ENCODE data around the gene KRABD2.
"Not testable (repeated sequence)": the region's sequence is repeated elsewhere in the genome, so short reads cannot be mapped to it uniquely, and the experiment has no call there.

Gene KRABD2

GRCh38 chr17:8397636-8398035, 21.1 kb upstream of the KRABD2 start, which contains the start of gene RNF222:
TSS of gene RNF222 (minus strand) at chr17:8397827. CDS start at chr17:8393461, 4,366 bp downstream.
- no peak for DNase-seq
- H3K27ac ChIP-seq, result no peak within 1 kb of the TSS
- WGBS, 3 donors, result 55 to 71% (median 60%) methylated on average over 13 of the region's 13 CpGs
- H3K4me1 ChIP-seq (ENCODE audit: insufficient read depth), result no peaks in the 10 kb centered on the region
- no peak within 1 kb of the TSS for H3K4me3 ChIP-seq
- no peaks in the 10 kb centered on the region for H3K36me3 ChIP-seq
- no peaks in the 10 kb centered on the region for H3K9me3 ChIP-seq
- no peak for TF ChIP-seq EP300 (IDR thresholded peaks at IDR 0.05)
- no peak for TF ChIP-seq CTCF (IDR thresholded peaks at IDR 0.05)
- no peak for TF ChIP-seq POLR2A (IDR thresholded peaks at IDR 0.05)
- no peaks in the 10 kb centered on the region for H3K27me3 ChIP-seq
- intact Hi-C loops (cut with DNase I), result no loop called here

GRCh38 chr17:8394497-8394896, 18.0 kb upstream of the KRABD2 start:
- H3K4me3 ChIP-seq; H3K27ac ChIP-seq; H3K27me3 ChIP-seq; H3K36me3 ChIP-seq; intact Hi-C loops (cut with DNase I); H3K4me1 ChIP-seq (ENCODE audit: insufficient read depth); DNase-seq; H3K9me3 ChIP-seq: not testable (repeated sequence)
- 72 to 78% (median 77%) methylated on average over 9 of the region's 9 CpGs for WGBS, 3 donors

- H3K27me3 ChIP-seq, result no peaks in the 10 kb centered on the region
- intact Hi-C loops (cut with DNase I), result no loop called here
- no peak for DNase-seq
- 53 to 55% (median 54%) methylated on average over 8 of the region's 8 CpGs for WGBS, 3 donors
- TF ChIP-seq CTCF (IDR thresholded peaks at IDR 0.05) (no peak), POLR2A (IDR thresholded peaks at IDR 0.05) (no peak), EP300 (IDR thresholded peaks at IDR 0.05) (no peak)
- H3K9me3 ChIP-seq, result no peaks in the 10 kb centered on the region
- H3K4me1 ChIP-seq (ENCODE audit: insufficient read depth), result no peaks in the 10 kb centered on the region
- no peak overlapping the region for H3K27ac ChIP-seq
- no peaks in the 10 kb centered on the region for H3K36me3 ChIP-seq
- no peak overlapping the region for H3K4me3 ChIP-seq
These were observed 17.1 kb upstream of the KRABD2 start for GRCh38 chr17:8393470-8394231.

GRCh38 chr17:8392674-8393469, 16.4 kb upstream of the KRABD2 start:
- Histone ChIP-seq H3K9me3 (no peaks in the 10 kb centered on the region), H3K27me3 (no peaks in the 10 kb centered on the region), H3K27ac (no peak overlapping the region), H3K4me1 (ENCODE audit: insufficient read depth) (no peaks in the 10 kb centered on the region), H3K4me3 (no peak overlapping the region), H3K36me3 (no peaks in the 10 kb centered on the region)
- no peak for TF ChIP-seq POLR2A (IDR thresholded peaks at IDR 0.05)
- no peak for TF ChIP-seq EP300 (IDR thresholded peaks at IDR 0.05)
- TF ChIP-seq CTCF (IDR thresholded peaks at IDR 0.05), result no peak
- intact Hi-C loops (cut with DNase I), result no loop called here
- no peak for DNase-seq
- 77 to 81% (median 81%) methylated on average over 40 to 46 of the region's 46 CpGs for WGBS, 3 donors

GRCh38 chr17:8392274-8392673, 15.8 kb upstream of the KRABD2 start:
- no peaks in the 10 kb centered on the region for H3K36me3 ChIP-seq
- H3K4me3 ChIP-seq, result no peak overlapping the region
- TF ChIP-seq EP300 (IDR thresholded peaks at IDR 0.05), result no peak
- TF ChIP-seq POLR2A (IDR thresholded peaks at IDR 0.05), result no peak
- TF ChIP-seq CTCF (IDR thresholded peaks at IDR 0.05), result no peak
- no peak overlapping the region for H3K27ac ChIP-seq
- WGBS, 3 donors, result 35 to 60% (median 53%) methylated on average over 7 to 18 of the region's 18 CpGs
- no peaks in the 10 kb centered on the region for H3K27me3 ChIP-seq
- H3K9me3 ChIP-seq, result no peaks in the 10 kb centered on the region
- intact Hi-C loops (cut with DNase I), result no loop called here
- no peak for DNase-seq
- H3K4me1 ChIP-seq (ENCODE audit: insufficient read depth), result no peaks in the 10 kb centered on the region

Data from ovary (tissue), 7 donors.